ENCODE measurements around the gene KRTAP2-3. TPM values are rescaled to one million over a fixed set of nuclear protein-coding genes. Genes with fewer than 3 reads are reported as not detected.
"Not testable (repeated sequence)": the region's sequence is repeated elsewhere in the genome, so short reads cannot be mapped to it uniquely, and the experiment has no call there.

KRTAP2-3 gene
- total RNA-seq, 2 experiments from 2014 or later = not detected

GRCh38 chr17:41063449-41063848 lies 3.5 kb upstream of the KRTAP2-3 start:
- Mint-ChIP-seq H3K4me1 (ENCODE audit: low read depth) (no peaks in the 10 kb centered on the region), H3K36me3 (no peaks in the 10 kb centered on the region), H3K9me3 (no peaks in the 10 kb centered on the region), H3K4me3 (no peak overlapping the region), H3K27me3 (peaks cover 17% of the 10 kb centered on the region), H3K27ac (no peak overlapping the region)
- POLR2A ChIA-PET = no interaction called here
- intact Hi-C loops (cut with micrococcal nuclease) = no loop called here
- CTCF ChIA-PET = no interaction called here
- no peak for DNase-seq

- no peaks in the 10 kb centered on the region for H3K36me3 Mint-ChIP-seq
- peaks cover 4% of the 10 kb centered on the region for H3K9me3 Mint-ChIP-seq
- peaks cover 23% of the 10 kb centered on the region for H3K27me3 Mint-ChIP-seq
- intact Hi-C loops (cut with micrococcal nuclease) = no loop called here
- CTCF ChIA-PET = no interaction called here
- no peak for DNase-seq
- H3K27ac Mint-ChIP-seq = no peak overlapping the region
- POLR2A ChIA-PET = no interaction called here
- H3K4me1 Mint-ChIP-seq (ENCODE audit: low read depth) = no peaks in the 10 kb centered on the region
- no peak overlapping the region for H3K4me3 Mint-ChIP-seq
These were observed 2.0 kb upstream of the KRTAP2-3 start for GRCh38 chr17:41061964-41062363.

GRCh38 chr17:41059276-41060051 lies 450 bp downstream of the KRTAP2-3 start:
- H3K27ac Mint-ChIP-seq; DNase-seq; H3K9me3 Mint-ChIP-seq; H3K4me3 Mint-ChIP-seq; intact Hi-C loops (cut with micrococcal nuclease); H3K36me3 Mint-ChIP-seq; POLR2A ChIA-PET; H3K4me1 Mint-ChIP-seq (ENCODE audit: low read depth): not testable (repeated sequence)
- CTCF ChIA-PET = interaction anchor here (1.4 kb wide), 1 partner anchor 589 kb away, joined by 3 read pairs; no protein-coding TSS in a partner anchor
- H3K27me3 Mint-ChIP-seq = peaks cover 25% of the 10 kb centered on the region

- Mint-ChIP-seq H3K27me3 (peaks cover 25% of the 10 kb centered on the region), H3K36me3 (no peaks in the 10 kb centered on the region), H3K27ac (no peak overlapping the region), H3K4me1 (ENCODE audit: low read depth) (no peaks in the 10 kb centered on the region), H3K4me3 (no peak overlapping the region), H3K9me3 (peaks cover 4% of the 10 kb centered on the region)
- POLR2A ChIA-PET = no interaction called here
- no peak for DNase-seq
- CTCF ChIA-PET = interaction anchor here (1.4 kb wide), 1 partner anchor 590 kb away, joined by 3 read pairs; no protein-coding TSS in a partner anchor
- intact Hi-C loops (cut with micrococcal nuclease) = no loop called here
These were observed 1.2 kb downstream of the KRTAP2-3 start for GRCh38 chr17:41058741-41059140.

GRCh38 chr17:41057547-41057946 lies 2.4 kb downstream of the KRTAP2-3 start:
- DNase-seq = no peak
- Mint-ChIP-seq H3K27me3 (peaks cover 25% of the 10 kb centered on the region), H3K9me3 (peaks cover 4% of the 10 kb centered on the region), H3K27ac (no peak overlapping the region), H3K4me1 (ENCODE audit: low read depth) (no peaks in the 10 kb centered on the region), H3K4me3 (no peak overlapping the region), H3K36me3 (no peaks in the 10 kb centered on the region)
- intact Hi-C loops (cut with micrococcal nuclease) = no loop called here
- POLR2A ChIA-PET = no interaction called here
- CTCF ChIA-PET = no interaction called here

- intact Hi-C loops (cut with micrococcal nuclease); H3K4me1 Mint-ChIP-seq (ENCODE audit: low read depth); H3K27ac Mint-ChIP-seq; H3K4me3 Mint-ChIP-seq; POLR2A ChIA-PET; H3K9me3 Mint-ChIP-seq; CTCF ChIA-PET; H3K36me3 Mint-ChIP-seq; DNase-seq: not testable (repeated sequence)
- peaks cover 20% of the 10 kb centered on the region for H3K27me3 Mint-ChIP-seq
These were observed 4.8 kb downstream of the KRTAP2-3 start, which contains the start of gene KRTAP2-2 for GRCh38 chr17:41055130-41055529. Gene KRTAP2-2 (minus strand): TSS chr17:41055230. CDS start chr17:41055211, 19 bp downstream.

GRCh38 chr17:41054556-41054955 lies 5.4 kb downstream of the KRTAP2-3 start:
- peaks cover 19% of the 10 kb centered on the region for H3K27me3 Mint-ChIP-seq
- DNase-seq; intact Hi-C loops (cut with micrococcal nuclease); H3K9me3 Mint-ChIP-seq; H3K36me3 Mint-ChIP-seq; H3K4me1 Mint-ChIP-seq (ENCODE audit: low read depth); CTCF ChIA-PET; H3K27ac Mint-ChIP-seq; POLR2A ChIA-PET; H3K4me3 Mint-ChIP-seq: not testable (repeated sequence)

GRCh38 chr17:41054025-41054424 lies 5.9 kb downstream of the KRTAP2-3 start:
- Mint-ChIP-seq H3K9me3 (peaks cover 4% of the 10 kb centered on the region), H3K4me3 (no peak overlapping the region), H3K27ac (no peak overlapping the region), H3K36me3 (no peaks in the 10 kb centered on the region), H3K27me3 (peaks cover 17% of the 10 kb centered on the region), H3K4me1 (ENCODE audit: low read depth) (no peaks in the 10 kb centered on the region)
- DNase-seq = no peak
- CTCF ChIA-PET = no interaction called here
- intact Hi-C loops (cut with micrococcal nuclease) = no loop called here
- POLR2A ChIA-PET = no interaction called here

GRCh38 chr17:41052566-41052965 lies 7.3 kb downstream of the KRTAP2-3 start:
- no peak for DNase-seq
- intact Hi-C loops (cut with micrococcal nuclease) = no loop called here
- H3K36me3 Mint-ChIP-seq = no peaks in the 10 kb centered on the region
- peaks cover 18% of the 10 kb centered on the region for H3K27me3 Mint-ChIP-seq
- H3K4me1 Mint-ChIP-seq (ENCODE audit: low read depth) = no peaks in the 10 kb centered on the region
- no peak overlapping the region for H3K27ac Mint-ChIP-seq
- H3K9me3 Mint-ChIP-seq = peaks cover 3% of the 10 kb centered on the region
- CTCF ChIA-PET = interaction anchor here (0.6 kb wide), 1 partner anchor 618 kb away, joined by 3 read pairs; no protein-coding TSS in a partner anchor
- POLR2A ChIA-PET = no interaction called here
- no peak overlapping the region for H3K4me3 Mint-ChIP-seq

- Mint-ChIP-seq H3K27ac (no peak overlapping the region), H3K36me3 (no peaks in the 10 kb centered on the region), H3K4me3 (no peak overlapping the region), H3K27me3 (peaks cover 22% of the 10 kb centered on the region), H3K9me3 (no peaks in the 10 kb centered on the region), H3K4me1 (ENCODE audit: low read depth) (no peaks in the 10 kb centered on the region)
- ChIA-PET POLR2A (no interaction called here), CTCF (no interaction called here)
- intact Hi-C loops (cut with micrococcal nuclease) = no loop called here
- DNase-seq = no peak
These were observed 10.8 kb downstream of the KRTAP2-3 start for GRCh38 chr17:41049110-41049509.

- Mint-ChIP-seq H3K4me1 (ENCODE audit: low read depth) (no peaks in the 10 kb centered on the region), H3K9me3 (peaks cover 3% of the 10 kb centered on the region), H3K36me3 (no peaks in the 10 kb centered on the region), H3K27ac (no peak overlapping the region), H3K27me3 (peaks cover 22% of the 10 kb centered on the region), H3K4me3 (no peak overlapping the region)
- ChIA-PET POLR2A (no interaction called here), CTCF (no interaction called here)
- intact Hi-C loops (cut with micrococcal nuclease) = no loop called here
- DNase-seq = no peak
These were observed 11.5 kb downstream of the KRTAP2-3 start for GRCh38 chr17:41048441-41048840.

GRCh38 chr17:41046735-41047465 lies 13.0 kb downstream of the KRTAP2-3 start, which contains the start of gene KRTAP2-1:
Gene KRTAP2-1 (minus strand): TSS chr17:41047316. CDS start chr17:41047267, 49 bp downstream.
- POLR2A ChIA-PET = not testable (repeated sequence)

More at GRCh38 chr17:41046735-41047465, 13.0 kb downstream of the KRTAP2-3 start, which contains the start of gene KRTAP2-1:
- H3K4me1 Mint-ChIP-seq (ENCODE audit: low read depth); H3K4me3 Mint-ChIP-seq; intact Hi-C loops (cut with micrococcal nuclease); H3K36me3 Mint-ChIP-seq; H3K27ac Mint-ChIP-seq; DNase-seq; H3K9me3 Mint-ChIP-seq: not testable (repeated sequence)
- peaks cover 24% of the 10 kb centered on the region for H3K27me3 Mint-ChIP-seq
- CTCF ChIA-PET = interaction anchor here (0.6 kb wide), 1 partner anchor 8 kb away, joined by 3 read pairs; no protein-coding TSS in a partner anchor

Data from activated CD4-positive, alpha-beta memory T cell treated with anti-CD3 and anti-CD28 coated beads for 36 hours (primary cell).